Stimulated activated CD8-positive, alpha-beta memory T cell treated with anti-CD3 and anti-CD28 coated beads, Interleukin-7, amount 100 ng/mL, for 1 hour (primary cell): ENCODE results near the gene CD177.
"Not testable (repeated sequence)": the region's sequence is repeated elsewhere in the genome, so short reads cannot be mapped to it uniquely, and the experiment has no call there.

Source experiments
- DNase-seq, 2 donors: peaks; one replicate each; pipeline ENCODE4 v3.0.0-alpha.2; 2020; ENCODE audit warnings: low read depth in 2 of 2

Gene CD177

GRCh38 chr19:43332058-43332922 lies 21.2 kb upstream of the CD177 start:
- no peak for DNase-seq

- not testable (repeated sequence) for DNase-seq
Observed at GRCh38 chr19:43336508-43336907, 17.0 kb upstream of the CD177 start.

GRCh38 chr19:43337737-43338136 lies 15.7 kb upstream of the CD177 start:
- DNase-seq = no peak

- DNase-seq = no peak
Observed at GRCh38 chr19:43338530-43338929, 15.0 kb upstream of the CD177 start.

- not testable (repeated sequence) for DNase-seq
Observed at GRCh38 chr19:43339243-43339930, 14.1 kb upstream of the CD177 start.

- DNase-seq = not testable (repeated sequence)
Observed at GRCh38 chr19:43340101-43340500, 13.4 kb upstream of the CD177 start.

GRCh38 chr19:43341098-43341497 lies 12.4 kb upstream of the CD177 start:
- not testable (repeated sequence) for DNase-seq

- DNase-seq = not testable (repeated sequence)
Observed at GRCh38 chr19:43342104-43342503, 11.4 kb upstream of the CD177 start.

- DNase-seq = not testable (repeated sequence)
Observed at GRCh38 chr19:43344347-43344925, 9.1 kb upstream of the CD177 start.

GRCh38 chr19:43349813-43350212 lies 3.7 kb upstream of the CD177 start:
- not testable (repeated sequence) for DNase-seq

- DNase-seq = no peak
Observed at GRCh38 chr19:43351998-43352746, 1.3 kb upstream of the CD177 start.

- no peak for DNase-seq
Observed at GRCh38 chr19:43354305-43354627, 780 bp downstream of the CD177 start.

GRCh38 chr19:43356749-43357148 lies 3.3 kb downstream of the CD177 start:
- DNase-seq = not testable (repeated sequence)

- DNase-seq = no peak
Observed at GRCh38 chr19:43362179-43362578, 8.7 kb downstream of the CD177 start.

- DNase-seq = no peak
Observed at GRCh38 chr19:43362745-43363144, 9.3 kb downstream of the CD177 start.

GRCh38 chr19:43365677-43366076 lies 12.2 kb downstream of the CD177 start:
- not testable (repeated sequence) for DNase-seq

GRCh38 chr19:43367822-43368221 lies 14.3 kb downstream of the CD177 start:
- no peak for DNase-seq

- DNase-seq = not testable (repeated sequence)
Observed at GRCh38 chr19:43368897-43369296, 15.4 kb downstream of the CD177 start.

- DNase-seq = no peak
Observed at GRCh38 chr19:43371909-43372308, 18.4 kb downstream of the CD177 start.

GRCh38 chr19:43372462-43372861 lies 19.0 kb downstream of the CD177 start:
- no peak for DNase-seq

- DNase-seq = not testable (repeated sequence)
Observed at GRCh38 chr19:43377624-43378023, 24.1 kb downstream of the CD177 start.

GRCh38 chr19:43380008-43380407 lies 26.5 kb downstream of the CD177 start:
- no peak for DNase-seq
